WTC11 (cell line): ENCODE measurements around the gene SLC25A28. TPM values are rescaled to one million over a fixed set of nuclear protein-coding genes. Genes with fewer than 3 reads are reported as not detected.
A peak's percentile ranks its signal among the peaks of the same experiment; 100 is the strongest.

Source experiments
- ATAC-seq: fragments of 200-7000 bp; cut with Tn5 transposase; 2 replicates; pipeline ENCODE4 v1.10.0; 2021; ENCODE audit warnings: mild to moderate bottlenecking, moderate library complexity
- CTCF ChIA-PET: fragments of 300-600 bp; sonication (Branson Sonifier 250); formaldehyde crosslinking; loops from one replicate; lab custom pipeline; 2021; ENCODE audit warnings: antibody characterized with exemption; lab: Charles Lee
- POLR2A ChIA-PET: fragments of 350-600 bp; sonication (Branson Sonifier 250); formaldehyde crosslinking; loops from one replicate; lab custom pipeline; 2021; ENCODE audit warnings: antibody characterized with exemption; lab: Charles Lee
- DNase-seq: peaks from one replicate; pipeline ENCODE4 v3.0.0; 2021; ENCODE audit warnings: low spot score
- H3K27ac Mint-ChIP-seq: 2 replicates; pipeline ENCODE4 v1.8.0; 2021; ENCODE audit warnings: mixed read lengths
- H3K27me3 Mint-ChIP-seq: 2 replicates; pipeline ENCODE4 v1.8.0; 2021; ENCODE audit warnings: low read depth, mild to moderate bottlenecking, moderate library complexity, mixed read lengths
- H3K36me3 Mint-ChIP-seq: 2 replicates; pipeline ENCODE4 v1.8.0; 2021; ENCODE audit warnings: mixed read lengths
- H3K4me1 Mint-ChIP-seq: 2 replicates; pipeline ENCODE4 v1.8.0; 2022; ENCODE audit warnings: mixed read lengths
- H3K4me3 Mint-ChIP-seq: 2 replicates; pipeline ENCODE4 v1.8.0; 2021; ENCODE audit warnings: mild to moderate bottlenecking, moderate library complexity, mixed read lengths
- H3K9me3 Mint-ChIP-seq: 2 replicates; pipeline ENCODE4 v1.8.0; 2021; ENCODE audit warnings: mixed read lengths
- ATF2 ChIP-seq: sonication (generic); formaldehyde crosslinking; IDR thresholded peaks from 2 replicates; pipeline ENCODE4 v1.8.1; 2022; ENCODE audit warnings: low read depth, missing genetic modification reagents, borderline replicate concordance
- CDX4 ChIP-seq: fragments of 250-450 bp; sonication (Bioruptor Pico); IDR thresholded peaks from 2 replicates; pipeline ENCODE4 v1.9.0; 2021; ENCODE audit warnings: moderate library complexity, mild to moderate bottlenecking, inconsistent platforms, borderline replicate concordance
- CREB1 ChIP-seq: sonication (generic); formaldehyde crosslinking; IDR thresholded peaks from 2 replicates; pipeline ENCODE4 v1.8.0; 2023; ENCODE audit warnings: mild to moderate bottlenecking, missing genetic modification reagents
- CTCF ChIP-seq: fragments of 200-600 bp; IDR thresholded peaks from 2 replicates; pipeline ENCODE4 v1.8.0; 2022; ENCODE audit warnings: antibody characterized with exemption
- E2F4 ChIP-seq: sonication (generic); formaldehyde crosslinking; IDR thresholded peaks from 2 replicates; pipeline ENCODE4 v1.8.1; 2022; ENCODE audit warnings: low read depth, mild to moderate bottlenecking, moderate library complexity, missing genetic modification reagents, borderline replicate concordance
- E2F5 ChIP-seq: sonication (generic); formaldehyde crosslinking; IDR thresholded peaks from 2 replicates; pipeline ENCODE4 v1.8.1; 2022; ENCODE audit warnings: mild to moderate bottlenecking, moderate library complexity, missing genetic modification reagents
- FOXP1 ChIP-seq: sonication (generic); formaldehyde crosslinking; IDR thresholded peaks from 2 replicates; pipeline ENCODE4 v1.8.0; 2022; ENCODE audit warnings: missing genetic modification reagents, mild to moderate bottlenecking, moderate library complexity, borderline replicate concordance
- GTF2I ChIP-seq: fragments of 250-450 bp; sonication (Bioruptor Pico); conservative IDR thresholded peaks from 2 replicates; pipeline ENCODE4 v1.4.0; 2021; ENCODE audit warnings: mild to moderate bottlenecking
- IRF1 ChIP-seq: sonication (generic); formaldehyde crosslinking; IDR thresholded peaks from 2 replicates; pipeline ENCODE4 v1.8.0; 2023; ENCODE audit warnings: missing genetic modification reagents
- MAX ChIP-seq: sonication (generic); formaldehyde crosslinking; IDR thresholded peaks from 2 replicates; pipeline ENCODE4 v1.8.0; 2022; ENCODE audit warnings: mild to moderate bottlenecking, missing genetic modification reagents
- NR1H2 ChIP-seq: sonication (generic); formaldehyde crosslinking; IDR thresholded peaks from 2 replicates; pipeline ENCODE4 v1.9.0; 2021; ENCODE audit warnings: mild to moderate bottlenecking, moderate library complexity, missing genetic modification reagents
- NR2C2 ChIP-seq: sonication (generic); formaldehyde crosslinking; IDR thresholded peaks from 2 replicates; pipeline ENCODE4 v1.8.0; 2022; ENCODE audit warnings: mild to moderate bottlenecking, missing genetic modification reagents
- NR3C1 ChIP-seq: sonication (generic); formaldehyde crosslinking; conservative IDR thresholded peaks from 2 replicates; pipeline ENCODE4 v1.8.1; 2023; ENCODE audit warnings: low read depth, mild to moderate bottlenecking, missing genetic modification reagents
- PRDM15 ChIP-seq: sonication (generic); formaldehyde crosslinking; IDR thresholded peaks from 2 replicates; pipeline ENCODE4 v1.8.0; 2022; ENCODE audit warnings: missing genetic modification reagents
- TP53 ChIP-seq: sonication (generic); formaldehyde crosslinking; IDR thresholded peaks from 2 replicates; pipeline ENCODE4 v1.8.1; 2023; ENCODE audit warnings: mild to moderate bottlenecking, missing genetic modification reagents
- ZBTB43 ChIP-seq: sonication (generic); formaldehyde crosslinking; IDR thresholded peaks from 2 replicates; pipeline ENCODE4 v1.8.1; 2023; ENCODE audit warnings: mild to moderate bottlenecking, missing genetic modification reagents
- ZNF138 ChIP-seq: sonication (generic); formaldehyde crosslinking; conservative IDR thresholded peaks from 2 replicates; pipeline ENCODE4 v1.8.1; 2022; ENCODE audit warnings: mild to moderate bottlenecking, moderate library complexity, missing genetic modification reagents
- ZNF281 ChIP-seq: sonication (generic); formaldehyde crosslinking; IDR thresholded peaks from 2 replicates; pipeline ENCODE4 v1.8.0; 2023; ENCODE audit warnings: mild to moderate bottlenecking, missing genetic modification reagents
- ZSCAN18 ChIP-seq: fragments of 250-450 bp; sonication (Bioruptor Pico); IDR thresholded peaks from 2 replicates; pipeline ENCODE4 v2.1.2; 2022; ENCODE audit warnings: mild to moderate bottlenecking, moderate library complexity
- total RNA-seq: library from RNA; stranded (reverse); gene quantifications from 3 replicates; pipeline ENCODE4 v1.2.3, GENCODE V29; 2021

Gene SLC25A28
- total RNA-seq, 1 experiment from 2014 or later = 18.2 TPM

- 0 out of 2 replicates have a peak overlapping the region, but pooled peaks have one; percentile 60 for H3K27ac Mint-ChIP-seq
- TF ChIP-seq ZBTB43 (CRISPR knock-in tag) (no peak), CTCF (no peak), ATF2 (no peak), E2F5 (CRISPR knock-in tag) (no peak), PRDM15 (CRISPR knock-in tag) (no peak), ZNF138 (CRISPR knock-in tag) (no peak), ZNF281 (CRISPR knock-in tag) (no peak), E2F4 (CRISPR knock-in tag) (no peak), MAX (CRISPR knock-in tag) (no peak), NR3C1 (CRISPR knock-in tag) (no peak), GTF2I (CRISPR knock-in tag) (no peak), NR2C2 (CRISPR knock-in tag) (no peak), FOXP1 (CRISPR knock-in tag) (no peak), CREB1 (no peak), ZSCAN18 (no peak), IRF1 (CRISPR knock-in tag) (no peak), CDX4 (no peak), TP53 (CRISPR knock-in tag) (no peak), NR1H2 (CRISPR knock-in tag) (no peak)
Observed at GRCh38 chr10:99569253-99569939, 50.8 kb downstream of the SLC25A28 start.

More at GRCh38 chr10:99569253-99569939, 50.8 kb downstream of the SLC25A28 start:
- peak; percentile 64 for ATAC-seq
- no peaks in the 10 kb centered on the region for H3K9me3 Mint-ChIP-seq
- ChIA-PET CTCF (interaction anchor here (1.0 kb wide), 1 partner anchor 133 kb away, joined by 3 read pairs; no protein-coding TSS in a partner anchor), POLR2A (no interaction called here)
- H3K36me3 Mint-ChIP-seq = no peaks in the 10 kb centered on the region
- no peak for DNase-seq
- peaks cover 12% of the 10 kb centered on the region for H3K4me1 Mint-ChIP-seq
- no peaks in the 10 kb centered on the region; the same call in 1 of the 2 replicates for H3K27me3 Mint-ChIP-seq
- no peak overlapping the region for H3K4me3 Mint-ChIP-seq
